ENCODE measurements around the gene MORN1.
"Not testable (repeated sequence)": the region's sequence is repeated elsewhere in the genome, so short reads cannot be mapped to it uniquely, and the experiment has no call there.

Gene MORN1

DNA sequence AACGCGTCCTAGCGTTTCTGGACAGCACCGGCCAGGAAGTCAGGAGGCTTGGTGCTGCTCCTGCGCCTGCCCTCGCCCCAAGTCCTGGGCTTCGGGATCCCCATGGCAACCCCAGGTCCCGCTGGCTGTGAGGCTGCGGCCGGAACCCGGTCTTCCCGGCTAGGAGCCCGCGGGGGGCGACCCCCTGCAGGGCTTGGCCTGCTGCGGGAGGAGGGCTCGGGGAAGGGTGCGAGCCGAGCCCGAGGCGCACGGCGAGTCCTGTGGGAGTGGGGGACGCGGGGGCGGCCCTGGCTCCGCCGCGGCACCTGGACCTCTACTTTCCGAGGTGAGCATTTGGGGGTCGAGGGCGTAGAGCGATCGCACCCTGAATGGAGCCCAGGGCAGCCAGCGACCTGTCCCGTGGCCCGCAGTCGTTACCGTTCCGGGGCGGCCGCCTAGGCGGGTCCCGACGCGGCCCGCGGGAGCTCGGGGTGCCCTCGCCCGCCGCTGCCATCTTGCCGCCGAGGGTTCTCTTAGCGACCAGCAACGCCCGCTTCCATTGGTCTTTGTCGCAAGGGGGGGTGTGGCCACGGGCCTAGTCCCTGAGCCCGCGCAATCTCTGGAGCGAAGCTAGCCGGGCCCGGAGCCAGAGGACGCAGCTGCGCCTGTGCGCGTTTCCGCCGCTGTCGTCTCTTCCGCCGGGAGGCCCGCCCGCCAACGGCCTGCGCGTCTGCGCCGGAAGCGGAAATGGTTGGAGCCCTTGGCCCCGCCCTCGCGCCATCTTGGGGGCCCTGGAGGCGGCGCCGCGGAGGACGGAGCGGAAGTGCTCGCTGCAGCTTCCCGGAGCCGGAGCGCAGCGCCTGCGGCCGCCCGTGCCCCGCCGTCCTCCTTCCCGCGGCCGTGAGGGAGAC lies at the start of gene MORN1, which contains the start of gene RER1:
MORN1 (minus strand) TSS at position 514 of the 890 bp plus-strand sequence; CDS start at position 493, 21 bp downstream.
RER1 (plus strand) TSS at position 801 of the 890 bp plus-strand sequence. CDS start 3,950 bp downstream, outside the sequence.
- peak; percentile 98 for DNase-seq

DNA sequence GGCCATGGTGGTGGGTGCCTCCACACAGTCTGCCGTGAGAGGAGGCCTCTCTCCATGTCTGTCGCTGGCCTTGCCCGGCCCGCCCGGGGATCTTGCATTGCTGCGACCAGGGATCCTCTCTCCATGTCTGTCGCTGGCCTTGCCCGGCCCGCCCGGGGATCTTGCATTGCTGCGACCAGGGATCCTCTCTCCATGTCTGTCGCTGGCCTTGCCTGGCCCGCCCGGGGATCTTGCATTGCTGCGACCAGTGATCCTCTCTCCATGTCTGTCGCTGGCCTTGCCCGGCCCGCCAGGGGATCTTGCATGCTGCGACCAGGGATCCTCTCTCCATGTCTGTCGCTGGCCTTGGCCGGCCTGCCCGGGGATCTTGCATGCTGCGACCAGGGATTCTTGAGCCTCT lies 49.0 kb upstream of the MORN1 start:
- not testable (repeated sequence) for DNase-seq

DNA sequence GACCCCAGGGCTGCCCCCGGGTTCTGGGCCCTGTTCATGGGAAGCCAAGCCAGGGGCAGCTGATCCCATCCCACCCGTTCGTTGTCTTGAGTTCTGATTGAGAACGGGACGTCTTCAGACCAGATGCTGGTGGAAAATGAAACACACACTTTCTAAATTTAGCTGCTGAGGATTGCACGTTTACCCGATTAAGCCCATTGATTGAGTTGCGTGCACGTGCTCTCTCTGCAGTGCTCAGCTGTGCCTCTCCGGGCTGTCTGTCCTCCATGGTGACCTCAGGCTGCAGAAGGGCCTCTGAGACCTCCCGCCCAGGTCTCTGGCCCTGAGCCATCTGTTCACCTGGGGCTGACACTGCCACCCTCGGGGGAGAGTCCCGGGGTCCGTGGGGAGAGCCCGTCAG lies 48.0 kb upstream of the MORN1 start:
- no peak for DNase-seq

DNA sequence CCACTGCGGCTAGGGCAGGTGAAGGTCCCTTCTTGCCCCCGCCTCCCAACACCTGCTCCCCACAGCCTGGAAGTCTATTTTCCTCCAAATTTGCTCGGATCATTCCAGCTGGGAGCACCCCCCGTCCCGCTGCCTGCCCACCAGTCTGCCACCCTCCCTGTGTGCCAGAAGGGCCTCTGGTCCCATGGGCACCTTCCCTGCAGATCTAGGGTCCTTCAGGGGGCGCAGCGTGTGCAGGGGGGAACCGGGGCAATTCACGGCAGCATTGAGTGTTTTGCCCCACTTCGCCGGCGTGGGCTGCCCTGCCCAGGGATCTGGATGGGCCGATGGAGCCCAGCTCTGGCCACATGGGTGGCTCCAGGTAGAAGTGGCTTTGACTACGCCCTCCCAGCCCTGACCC lies 47.3 kb upstream of the MORN1 start:
- no peak for DNase-seq

DNA sequence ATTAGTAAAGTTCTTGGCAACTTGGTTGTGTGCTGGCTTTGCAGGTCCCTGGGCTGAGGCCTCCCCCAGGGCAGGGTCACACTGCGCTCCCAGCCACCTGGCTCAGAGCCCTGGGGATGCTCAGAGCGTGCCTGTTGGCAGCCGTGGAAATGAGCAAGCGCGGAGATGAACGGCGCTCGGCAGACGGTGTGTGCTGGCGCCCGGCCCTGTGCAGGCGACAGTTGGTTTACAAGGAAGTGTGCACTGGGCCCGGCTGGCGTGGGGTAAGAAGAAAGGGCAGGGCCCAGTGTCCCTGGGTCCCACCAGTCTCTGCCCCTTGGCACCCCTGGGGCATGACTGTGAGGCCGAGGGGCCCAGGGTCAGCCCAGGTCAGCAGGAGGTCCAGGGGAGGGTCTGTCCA lies 46.7 kb upstream of the MORN1 start:
- no peak for DNase-seq

DNA sequence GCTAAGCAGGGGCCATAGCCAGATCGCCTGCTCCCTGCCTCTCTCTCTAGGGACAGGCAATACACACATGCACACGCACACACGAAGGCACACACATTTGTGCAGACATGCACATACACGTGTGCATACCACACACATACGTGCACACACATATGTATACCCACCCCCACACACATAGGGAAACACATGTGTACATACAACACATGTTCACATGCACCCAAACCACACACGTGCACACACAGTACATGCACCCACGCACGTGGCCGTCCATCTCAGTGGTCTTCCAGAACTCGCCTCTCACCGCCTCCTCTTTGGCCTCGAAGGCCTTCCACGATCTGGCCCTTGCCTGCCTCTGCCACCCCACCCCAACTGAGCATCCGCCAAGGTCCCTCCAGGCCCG lies 46.3 kb upstream of the MORN1 start:
- DNase-seq: no peak

DNA sequence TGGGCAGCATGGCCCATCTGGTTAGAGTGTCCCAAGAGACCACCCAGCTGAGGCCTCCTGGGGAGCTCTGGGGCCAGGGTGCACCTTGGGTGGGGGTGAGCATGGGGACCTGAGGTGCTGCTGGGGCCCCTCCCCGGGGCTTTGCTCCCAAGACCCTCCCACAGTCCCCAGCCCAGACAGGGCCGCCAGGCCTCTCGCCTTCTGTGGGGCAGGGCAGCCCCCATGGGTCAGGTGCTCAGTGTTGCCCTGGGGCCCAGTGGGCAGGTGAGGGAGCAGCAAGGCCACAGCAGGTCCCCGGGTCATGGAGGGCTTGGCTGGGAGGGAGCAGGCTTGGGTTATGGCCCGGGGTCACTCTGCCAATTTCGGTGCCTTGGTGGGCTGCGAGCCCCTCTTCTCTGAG lies 45.5 kb upstream of the MORN1 start:
- DNase-seq: no peak

DNA sequence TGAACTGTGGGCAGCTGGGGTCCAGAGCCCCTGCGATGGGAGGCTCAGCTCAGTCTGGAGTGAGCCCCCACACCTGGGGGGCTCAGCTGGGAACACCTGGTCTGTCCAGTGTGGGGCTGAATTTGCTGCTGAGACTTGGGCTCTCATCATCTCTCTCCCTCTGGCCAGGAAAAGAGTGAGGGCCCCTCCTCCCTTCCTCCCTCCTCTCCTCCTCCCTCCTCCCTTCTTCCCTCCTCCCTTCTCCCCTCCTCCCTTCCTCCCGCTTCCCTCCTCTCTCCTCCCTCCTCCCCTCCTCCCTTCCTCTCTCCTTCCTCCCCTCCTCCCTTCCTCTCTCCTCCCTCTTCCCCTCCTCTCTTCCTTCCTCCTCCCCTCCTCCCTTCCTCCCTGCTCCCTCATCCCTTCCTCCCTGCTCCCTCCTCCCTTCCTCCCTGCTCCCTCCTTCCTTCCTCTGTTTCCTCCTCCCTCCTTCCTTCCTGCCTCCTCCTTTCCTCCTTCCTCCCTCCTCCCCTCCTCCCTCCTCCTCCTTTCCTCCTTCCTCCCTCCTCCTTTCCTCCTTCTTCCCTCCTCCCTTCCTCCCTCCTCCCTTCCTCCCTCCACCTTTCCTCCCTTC lies 44.5 kb upstream of the MORN1 start:
- DNase-seq: no peak

DNA sequence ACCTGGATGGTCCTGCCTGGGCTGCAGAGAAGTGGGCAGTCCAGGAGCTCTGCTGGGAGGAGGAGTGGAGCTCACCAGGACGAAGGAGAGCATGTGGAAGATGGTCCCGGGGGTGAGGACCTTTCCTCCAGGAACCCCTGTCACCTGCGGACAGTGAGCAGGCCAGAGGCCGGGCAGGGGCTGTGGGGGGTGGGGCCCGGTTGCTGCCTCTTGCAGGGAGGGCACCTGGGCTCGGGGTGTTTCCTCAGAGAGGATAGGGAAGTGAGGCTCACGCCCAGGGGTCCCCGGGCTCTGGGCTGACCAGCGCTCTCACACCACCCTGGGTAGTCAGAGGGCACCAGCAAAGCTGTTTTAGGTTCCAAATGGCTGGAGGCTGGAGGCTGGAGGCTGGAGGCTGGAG lies 43.7 kb upstream of the MORN1 start:
- DNase-seq: no peak

DNA sequence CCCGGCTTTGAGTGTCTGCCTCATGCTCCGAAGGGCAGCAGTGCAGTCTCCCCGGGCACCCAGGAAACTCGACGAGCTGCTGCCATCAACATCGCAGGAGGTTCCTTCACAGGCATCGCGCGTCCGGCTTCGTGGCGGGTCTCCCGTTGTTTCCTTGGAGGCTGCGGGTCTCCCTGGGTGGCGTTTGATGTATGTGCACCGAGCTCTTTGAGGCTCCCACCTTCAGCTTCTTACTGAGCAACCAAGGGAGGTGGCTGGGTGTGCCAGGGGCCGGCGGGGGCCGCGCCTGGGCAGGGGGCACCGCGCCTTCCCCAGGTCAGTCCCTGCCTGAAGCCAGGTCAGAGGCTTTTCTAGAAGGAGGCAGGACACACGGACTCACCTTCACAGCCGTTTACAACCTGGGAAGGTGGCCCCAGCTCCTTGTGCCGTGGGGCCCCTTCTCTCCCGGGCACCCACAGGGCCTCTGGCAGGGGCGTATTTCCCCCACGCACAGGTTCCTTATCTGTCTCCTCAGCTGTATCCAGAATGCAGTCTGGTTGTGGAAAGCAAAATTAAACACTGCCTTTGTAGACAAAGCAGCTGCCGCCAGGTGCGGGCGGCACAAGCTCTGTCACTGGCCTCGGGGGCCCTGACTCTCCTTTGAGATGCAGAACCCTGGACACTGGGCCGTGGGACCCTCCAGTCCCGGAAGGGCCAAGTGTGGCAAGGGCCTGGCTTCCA lies 42.7 kb upstream of the MORN1 start:
- no peak for DNase-seq

DNA sequence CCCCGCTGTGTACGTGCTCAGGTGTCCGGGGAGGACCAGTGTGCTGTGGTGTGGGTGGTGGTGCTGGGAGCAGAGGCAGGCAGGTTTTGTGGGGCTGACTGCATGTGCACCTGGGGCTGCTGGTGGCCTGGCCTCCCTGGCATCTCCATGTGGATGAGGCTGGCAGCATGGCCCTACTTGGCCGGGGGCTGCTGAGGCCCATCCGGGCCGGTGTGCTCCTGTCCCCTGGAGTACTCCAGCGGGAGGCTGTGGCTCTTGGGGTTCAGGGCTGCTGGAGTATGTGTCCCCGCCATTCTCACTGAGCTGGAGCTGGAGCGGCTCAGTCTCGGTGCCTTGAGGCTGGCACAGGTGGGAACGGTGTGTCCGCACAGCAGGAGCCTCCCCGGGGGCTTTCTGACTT lies 41.8 kb upstream of the MORN1 start:
- DNase-seq: no peak

DNA sequence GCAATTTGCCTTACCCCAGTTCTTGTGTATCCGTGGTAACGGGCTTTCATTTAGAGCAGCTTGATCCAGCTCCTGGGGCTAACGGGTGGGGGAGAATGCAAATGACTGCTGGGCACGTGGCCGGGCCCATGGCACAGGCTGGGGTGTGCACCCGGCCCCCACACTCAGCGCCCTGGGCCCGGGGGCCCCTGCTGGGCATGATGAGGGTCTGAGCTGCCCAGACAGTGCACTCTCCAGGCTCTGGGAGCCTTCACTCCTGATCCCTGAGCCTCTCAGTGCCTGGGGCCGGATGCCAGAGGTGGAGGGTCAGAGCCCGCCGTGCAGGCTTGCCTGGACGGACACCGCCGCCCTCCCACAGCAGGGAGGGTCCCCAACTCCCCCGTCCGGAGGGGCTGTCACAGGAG lies 41.1 kb upstream of the MORN1 start:
- no peak for DNase-seq

DNA sequence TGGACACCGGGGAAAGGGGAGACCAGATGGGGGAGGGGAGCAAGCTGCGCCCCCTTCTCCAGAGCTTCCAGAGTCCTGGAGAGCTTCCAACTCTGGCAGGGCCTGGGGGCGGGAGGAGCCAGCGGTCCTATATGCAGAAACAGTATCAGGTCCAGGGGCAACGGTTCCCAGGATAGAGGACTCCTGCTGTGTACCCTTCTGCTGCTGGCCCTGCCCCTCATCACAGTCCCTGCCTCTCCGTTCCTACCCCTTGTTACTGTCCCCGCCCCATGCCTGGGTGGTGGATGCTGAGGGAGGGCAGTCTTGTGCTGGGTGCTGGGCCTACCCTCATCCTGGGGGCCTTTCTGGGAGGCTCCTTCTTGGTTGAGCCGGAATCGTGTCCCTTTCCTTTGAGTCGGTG lies 40.2 kb upstream of the MORN1 start:
- DNase-seq: no peak

DNA sequence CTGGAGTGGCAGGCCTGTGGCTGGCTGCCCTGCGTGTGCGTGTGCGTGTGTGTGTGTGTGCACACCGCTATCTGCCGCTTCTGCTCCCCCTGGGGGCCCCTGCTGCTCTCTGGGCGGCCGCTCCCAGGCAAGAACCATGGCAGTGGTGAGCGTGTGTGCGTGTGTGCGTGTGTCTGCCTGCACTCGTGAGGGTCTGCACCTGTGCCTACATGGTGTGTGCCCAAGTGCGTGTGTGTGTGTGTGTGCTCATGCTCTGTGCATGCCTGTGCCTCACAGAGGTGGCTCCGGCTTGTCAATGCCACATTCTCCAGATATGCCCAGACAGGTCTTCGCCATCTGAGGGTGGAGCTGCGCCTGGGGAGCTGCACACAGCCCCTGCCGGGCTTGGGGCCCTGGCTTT lies 39.7 kb upstream of the MORN1 start:
- DNase-seq: no peak

DNA sequence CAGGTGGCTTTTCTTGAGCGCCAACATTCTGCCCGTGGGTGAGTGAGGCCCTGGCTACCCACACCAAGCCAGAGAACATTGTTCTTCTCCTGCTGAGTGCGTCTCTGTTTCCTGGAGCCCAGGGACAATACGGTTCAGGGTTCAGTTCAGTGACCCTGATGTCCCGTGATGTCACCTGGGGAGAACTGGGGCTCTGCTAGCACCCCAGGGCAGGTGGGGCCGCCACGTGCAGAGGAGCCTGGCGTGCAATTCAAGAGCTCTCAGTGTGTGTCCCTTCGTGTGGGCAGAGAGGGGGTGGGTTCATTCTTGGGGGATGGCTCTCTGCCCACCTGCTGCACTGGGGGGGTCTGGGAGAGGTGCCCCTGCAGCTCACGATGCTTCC lies 39.2 kb upstream of the MORN1 start:
- no peak for DNase-seq

DNA sequence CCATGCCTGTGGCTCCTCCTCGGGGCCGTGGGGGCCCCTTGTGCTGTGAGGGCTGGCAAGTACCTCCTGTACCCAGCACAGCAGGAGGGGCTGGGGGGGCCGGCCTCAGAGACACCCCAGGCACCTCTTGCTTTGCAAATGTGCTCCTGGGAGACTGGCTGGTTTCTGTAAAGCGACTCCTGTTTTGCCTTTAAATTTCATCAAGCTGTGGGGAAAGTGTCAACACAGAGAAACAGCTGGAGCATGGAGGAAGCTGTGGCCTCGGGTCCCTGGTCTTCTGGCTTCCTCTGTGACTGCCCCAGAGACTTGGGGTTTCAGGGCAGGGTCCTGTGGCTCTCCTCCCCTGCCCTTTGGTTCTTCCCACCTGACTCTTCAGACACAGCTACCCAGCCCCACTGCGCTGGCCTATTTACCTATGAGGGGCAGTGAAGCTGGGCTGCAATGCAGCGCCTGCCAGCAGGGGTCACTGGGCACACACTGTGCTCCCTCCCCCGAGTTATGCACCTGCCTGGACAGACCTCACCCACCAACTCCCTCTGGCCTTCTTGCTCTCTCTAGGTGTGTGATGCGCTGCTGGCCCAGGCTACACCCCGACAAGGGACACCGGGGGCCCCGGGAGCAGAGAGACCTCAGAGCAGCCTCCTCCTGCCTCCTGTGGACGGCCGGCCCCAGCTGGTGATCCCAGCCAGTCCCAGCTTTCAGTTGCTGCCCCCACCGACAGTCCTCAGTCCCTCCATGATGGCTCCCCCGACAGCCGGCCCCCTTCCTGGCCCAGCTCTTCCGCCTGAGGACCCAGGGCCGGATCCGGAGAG lies 38.6 kb upstream of the MORN1 start:
- peak; percentile 62 for DNase-seq

DNA sequence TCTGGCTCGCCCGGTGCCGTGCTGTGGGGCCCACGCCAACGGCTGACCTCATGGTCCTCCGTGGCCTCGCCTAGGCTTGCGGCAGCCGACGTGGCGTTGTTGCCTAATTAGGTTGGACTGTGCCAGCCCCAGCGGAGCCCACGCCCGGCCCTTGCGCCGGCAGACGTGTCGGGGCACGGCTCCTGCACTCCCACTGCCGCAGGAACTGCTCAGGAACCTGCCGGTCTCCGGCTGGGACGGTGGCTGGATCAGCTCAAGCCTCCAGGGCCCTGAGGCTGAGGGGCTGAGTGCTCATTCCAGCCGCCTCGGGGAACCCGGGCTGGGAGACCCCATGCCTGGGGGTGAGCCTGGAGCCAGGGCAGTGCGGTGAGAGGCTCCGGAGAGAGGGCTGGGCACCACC lies 37.1 kb upstream of the MORN1 start:
- DNase-seq: no peak

DNA sequence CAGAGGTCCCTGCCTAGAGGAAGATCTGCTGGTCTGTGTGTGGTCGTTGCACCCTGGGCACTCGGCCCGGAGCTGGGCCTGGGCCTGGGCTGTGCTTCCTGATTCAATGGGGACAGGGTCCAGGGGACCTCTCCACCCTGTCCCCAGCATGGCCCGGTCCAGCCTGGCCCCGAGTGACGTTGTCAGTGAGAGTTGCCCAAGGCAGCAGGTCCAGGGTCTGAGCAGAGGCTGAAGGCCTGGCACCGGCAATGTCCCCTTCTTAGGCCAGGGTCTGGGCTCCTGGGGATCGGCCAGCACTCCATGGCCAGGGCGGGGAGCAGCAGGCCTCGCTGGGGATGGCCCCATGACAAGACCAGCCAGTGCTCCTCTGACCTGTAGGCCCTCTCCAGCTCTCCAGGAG lies 36.6 kb upstream of the MORN1 start:
- DNase-seq: no peak

DNA sequence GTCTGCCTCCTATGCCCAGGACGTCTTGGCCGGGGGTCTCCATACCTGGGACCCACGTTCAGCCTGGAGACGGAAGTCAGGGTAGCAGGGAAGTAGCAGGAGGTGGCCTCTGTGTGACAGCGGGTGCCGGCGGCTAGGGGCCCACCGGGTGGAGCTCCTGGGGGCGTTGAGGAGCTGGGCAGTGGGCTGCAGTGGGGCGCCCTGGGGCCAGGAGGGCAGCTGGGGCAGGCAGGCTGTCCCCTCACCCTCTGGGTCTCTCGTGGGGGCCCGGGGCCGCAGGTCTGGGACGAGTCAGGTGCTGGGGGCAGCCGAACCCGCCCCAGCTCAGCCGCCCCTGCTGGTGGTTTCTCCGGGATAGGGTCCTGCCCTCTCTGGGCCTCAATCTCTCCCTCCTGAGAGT lies 35.7 kb upstream of the MORN1 start:
- DNase-seq: no peak

DNA sequence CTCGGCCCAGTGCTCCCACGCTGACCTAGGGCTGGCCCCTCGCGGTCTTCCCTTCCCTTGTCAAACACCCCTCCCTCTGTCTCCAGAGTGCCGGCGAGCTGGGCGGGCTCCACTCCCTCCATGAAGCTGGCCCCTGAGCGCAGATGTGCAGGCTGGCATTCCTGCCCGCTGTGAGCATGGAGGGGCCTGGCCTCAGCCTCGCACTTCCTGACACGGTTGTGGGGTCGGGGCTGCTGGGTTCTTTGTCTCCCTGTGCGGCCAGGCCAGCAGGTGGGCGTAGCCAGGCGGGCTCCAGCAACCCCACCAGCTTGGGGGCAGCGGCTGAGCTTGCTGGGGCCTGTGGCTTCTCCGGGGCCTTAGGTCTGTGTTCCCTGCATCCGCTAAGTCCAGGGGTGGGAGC lies 35.2 kb upstream of the MORN1 start:
- no peak for DNase-seq

DNA sequence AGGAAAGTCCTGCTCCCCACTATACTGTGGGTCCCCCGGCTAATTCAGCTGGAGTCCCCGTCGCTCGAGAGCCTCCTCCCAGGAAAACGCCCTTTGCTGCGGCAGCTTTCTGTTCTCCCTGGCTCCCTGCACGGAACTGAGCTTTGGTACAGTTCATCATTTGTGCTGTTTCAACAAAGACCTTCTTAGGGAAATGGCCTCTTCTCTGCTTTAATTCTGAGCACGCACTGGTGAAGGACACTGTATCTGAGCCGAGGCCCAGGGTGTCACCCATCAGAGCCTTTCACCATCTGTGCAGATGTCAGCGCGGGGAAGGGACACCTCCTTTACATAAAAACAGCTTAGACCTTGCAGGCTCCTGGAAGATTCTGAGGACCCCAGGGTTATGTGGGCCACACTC lies 34.5 kb upstream of the MORN1 start:
- DNase-seq: no peak

DNA sequence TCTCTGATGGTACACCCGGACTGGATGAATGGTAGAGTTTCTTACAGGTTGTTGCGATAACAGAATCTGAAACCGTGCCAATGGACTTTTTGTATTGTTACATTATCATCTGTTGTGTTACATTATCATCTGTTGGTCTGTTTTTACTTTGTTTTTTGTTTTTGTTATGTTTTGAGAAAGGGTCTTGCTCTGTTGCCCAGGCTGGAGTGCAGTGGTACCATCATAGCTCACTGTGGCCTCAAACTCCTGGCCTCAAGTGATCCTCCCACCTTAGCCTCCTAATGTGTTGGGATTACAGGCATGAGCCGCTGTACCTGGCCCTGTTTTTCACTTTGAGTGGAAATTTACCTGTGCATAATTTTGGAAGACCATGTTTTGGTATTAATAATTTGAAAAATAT lies 31.2 kb upstream of the MORN1 start:
- no peak for DNase-seq

DNA sequence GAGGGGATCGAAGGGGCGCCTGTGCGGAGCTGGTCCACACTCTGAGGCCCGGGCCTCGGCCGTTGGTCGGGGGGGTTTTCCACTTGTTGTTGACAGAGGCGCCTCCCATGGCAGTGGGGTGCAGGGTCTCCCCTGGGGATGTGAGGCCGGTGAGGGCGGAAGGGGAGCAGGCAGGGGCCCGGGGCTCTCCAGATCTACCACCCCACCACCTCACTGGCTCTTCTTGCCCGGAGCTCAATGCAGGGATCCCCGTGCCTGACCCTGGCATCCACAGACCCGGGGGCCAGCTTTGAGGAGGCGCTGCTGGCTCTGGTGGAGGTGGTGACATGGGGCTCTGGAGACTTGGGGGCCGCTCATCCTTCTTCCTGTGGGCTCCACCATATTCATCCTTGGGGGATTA lies 28.1 kb upstream of the MORN1 start:
- no peak for DNase-seq

Data from activated CD4-positive, CD25-positive, alpha-beta regulatory T cell treated with anti-CD3 and anti-CD28 coated beads, Interleukin-2, amount 50 U/mL, for 72 hours (primary cell).